Measurements from ENCODE around the gene TFB1M.

- TF ChIP-seq POLR2A (IDR thresholded peaks at IDR 0.05) (no peak), POLR2AphosphoS5 (IDR thresholded peaks at IDR 0.05; ENCODE audit: insufficient read depth in 1 of 2, low read depth in 1 of 2) (no peak), CTCF (IDR thresholded peaks at IDR 0.05) (no peak)
Measured at GRCh38 chr6:155269765-155270164, 44.5 kb downstream of the TFB1M start.

Measured in vagina (tissue), 2 donors.